SK-N-SH (cell line): Measurements from ENCODE around the gene ABHD10. TPM values are rescaled to one million over a fixed set of nuclear protein-coding genes. Genes with fewer than 3 reads are reported as not detected.

ENCODE experiments used
- CTCF ChIA-PET: fragments of 300-600, 350-600 bp; formaldehyde crosslinking; extraction: SDS; loops from one replicate; lab custom pipeline; 2021; lab: Yijun Ruan, JAX
- POLR2A ChIA-PET: fragments of 350-600 bp; sonication (Branson Sonifier 250); formaldehyde crosslinking; extraction: SDS; loops from one replicate; lab custom pipeline; 2020; ENCODE audit warnings: antibody characterized with exemption, inconsistent platforms; lab: Yijun Ruan, JAX
- DNase-seq: peaks from one replicate; pipeline ENCODE4 v3.0.0; 2012
- H2AFZ ChIP-seq: fragments of 200-600 bp; sonication (generic); 2 replicates; pipeline ENCODE4 v1.8.1; 2016; ENCODE audit warnings: antibody characterized with exemption, mild to moderate bottlenecking, low read depth
- H3F3A ChIP-seq: fragments of 200-600 bp; sonication (generic); replicated peaks from 2 replicates; pipeline ENCODE3; 2016; ENCODE audit warnings: antibody characterized with exemption, mild to moderate bottlenecking; ENCODE audit not compliant: insufficient read depth
- H3K27ac ChIP-seq, 2 experiments: fragments of 200-500 bp in 1 of 2; fragments of 200-600 bp in 1 of 2; sonication (Bioruptor generic) in 1 of 2; sonication (generic), shearing (Covaris generic) in 1 of 2; 2 replicates each; pipeline versions ENCODE4 v1.5.1 to v1.6.1; 2014 to 2016; ENCODE audit warnings: low read depth in 2 of 2, inconsistent platforms in 1 of 2, low read length in 1 of 2, mild to moderate bottlenecking in 1 of 2, mixed read lengths in 1 of 2
- H3K27me3 ChIP-seq: fragments of 200-600 bp; sonication (generic), shearing (Covaris generic); 2 replicates; pipeline ENCODE4 v1.6.1; 2016; ENCODE audit warnings: mixed run types; ENCODE audit not compliant: insufficient read depth
- H3K36me3 ChIP-seq, 2 experiments: fragments of 200-500 bp in 1 of 2; fragments of 200-600 bp in 1 of 2; sonication (Bioruptor generic) in 1 of 2; sonication (generic) in 1 of 2; replicated peaks in 1 of 2; 2 replicates each; pipeline versions ENCODE3 to v1.5.1; 2014 to 2016; ENCODE audit warnings: low read length in 1 of 2, mild to moderate bottlenecking in 1 of 2; ENCODE audit not compliant: insufficient read depth in 2 of 2, control insufficient read depth in 1 of 2
- H3K4me1 ChIP-seq, 2 experiments: fragments of 200-500 bp in 1 of 2; fragments of 200-600 bp in 1 of 2; sonication (Bioruptor generic) in 1 of 2; sonication (generic), shearing (Covaris generic) in 1 of 2; 2 replicates each; pipeline versions ENCODE4 v1.5.1 to v1.6.1; 2014 to 2016; ENCODE audit warnings: low read depth in 1 of 2, low read length in 1 of 2, mixed run types in 1 of 2; ENCODE audit not compliant: insufficient read depth in 2 of 2, control insufficient read depth in 1 of 2
- H3K4me2 ChIP-seq: fragments of 200-600 bp; sonication (generic), shearing (Covaris generic); 2 replicates; pipeline ENCODE4 v1.6.1; 2017; ENCODE audit warnings: mixed run types
- H3K4me3 ChIP-seq, 2 experiments: fragments of 200-500 bp in 1 of 2; fragments of 200-600 bp in 1 of 2; sonication (Bioruptor generic) in 1 of 2; sonication (generic), shearing (Covaris generic) in 1 of 2; 2 replicates each; pipeline versions ENCODE4 v1.5.1 to v1.8.1; 2014 to 2016; ENCODE audit warnings: low read depth in 2 of 2, inconsistent platforms in 1 of 2, low read length in 1 of 2, mild to moderate bottlenecking in 1 of 2, mixed read lengths in 1 of 2, moderate library complexity in 1 of 2
- H3K79me2 ChIP-seq: fragments of 200-600 bp; sonication (generic); 2 replicates; pipeline ENCODE4 v1.8.1; 2017; ENCODE audit warnings: mild to moderate bottlenecking; ENCODE audit not compliant: insufficient read depth
- H3K9ac ChIP-seq: fragments of 200-600 bp; sonication (generic); 2 replicates; pipeline ENCODE4 v1.6.1; 2017; ENCODE audit warnings: mixed run types
- H3K9me2 ChIP-seq: fragments of 200-600 bp; sonication (generic); 2 replicates; pipeline ENCODE4 v1.6.1; 2017; ENCODE audit warnings: mixed run types
- H3K9me3 ChIP-seq: fragments of 200-600 bp; sonication (generic); 2 replicates; pipeline ENCODE4 v1.6.1; 2017; ENCODE audit warnings: mixed run types, mild to moderate bottlenecking, moderate library complexity
- H4K20me1 ChIP-seq: fragments of 200-600 bp; sonication (generic); 2 replicates; pipeline ENCODE4 v1.6.1; 2017; ENCODE audit warnings: mild to moderate bottlenecking, mixed run types; ENCODE audit not compliant: insufficient read depth
- EZH2phosphoT487 ChIP-seq: fragments of 200-600 bp; sonication (generic); IDR thresholded peaks from 2 replicates; pipeline ENCODE4 v1.6.1; 2017; ENCODE audit warnings: low read depth, mixed run types, mild to moderate bottlenecking, antibody characterized with exemption, moderate library complexity, borderline replicate concordance
- FOXJ3 ChIP-seq: sonication (generic); formaldehyde crosslinking; IDR thresholded peaks from 2 replicates; pipeline ENCODE4 v1.5.1; 2020; ENCODE audit warnings: mild to moderate bottlenecking, missing genetic modification reagents
- FOXM1 ChIP-seq: IDR thresholded peaks from 2 replicates; pipeline ENCODE4 v1.4.0; 2012; ENCODE audit warnings: low read depth, mild to moderate bottlenecking
- GATA2 ChIP-seq: sonication (generic); formaldehyde crosslinking; IDR thresholded peaks from 2 replicates; pipeline ENCODE4 v1.5.0; 2020; ENCODE audit warnings: mild to moderate bottlenecking, missing genetic modification reagents
- MAX ChIP-seq: IDR thresholded peaks from 2 replicates; pipeline ENCODE4 v1.4.0; 2012; ENCODE audit warnings: low read depth
- MXI1 ChIP-seq: IDR thresholded peaks from 2 replicates; pipeline ENCODE4 v1.6.1; 2012; ENCODE audit warnings: mild to moderate bottlenecking, low read depth, low read length, improper control_type of control experiment
- PBX3 ChIP-seq: IDR thresholded peaks from 2 replicates; pipeline ENCODE4; 2012
- RAD21 ChIP-seq: IDR thresholded peaks from 2 replicates; pipeline ENCODE4 v1.6.1; 2012; ENCODE audit warnings: mild to moderate bottlenecking, low read length
- REST ChIP-seq: IDR thresholded peaks from 2 replicates; pipeline ENCODE4 v1.6.1; 2012; ENCODE audit warnings: mild to moderate bottlenecking, low read depth, low read length, moderate library complexity
- RFX5 ChIP-seq: IDR thresholded peaks from 2 replicates; pipeline ENCODE4 v1.6.1; 2012; ENCODE audit warnings: mild to moderate bottlenecking, improper control_type of control experiment, low read length
- RXRA ChIP-seq: IDR thresholded peaks from 2 replicates; pipeline ENCODE4 v1.4.0; 2012; ENCODE audit warnings: low read depth, mild to moderate bottlenecking, borderline replicate concordance
- SIN3A ChIP-seq: IDR thresholded peaks from 2 replicates; pipeline ENCODE4 v1.6.1; 2012; ENCODE audit warnings: low read depth, mild to moderate bottlenecking, low read length, moderate library complexity, borderline replicate concordance
- SMC3 ChIP-seq: IDR thresholded peaks from 2 replicates; pipeline ENCODE4 v1.6.1; 2012; ENCODE audit warnings: low read depth, low read length, improper control_type of control experiment
- USF1 ChIP-seq: IDR thresholded peaks from 2 replicates; pipeline ENCODE4 v1.4.0; 2012; ENCODE audit warnings: low read depth, borderline replicate concordance
- USF2 ChIP-seq: fragments of 150-350 bp; IDR thresholded peaks from 2 replicates; pipeline ENCODE4 v1.6.1; 2017; ENCODE audit warnings: antibody characterized with exemption, low read length, low read depth, borderline replicate concordance
- WGBS: methylation state at CpG from one replicate; pipeline ENCODE4 v1.1.6; 2017; ENCODE audit warnings: low lambda C conversion rate; 5-methylcytosine and 5-hydroxymethylcytosine counted together
- polyA plus RNA-seq, 3 experiments: library from polyadenylated mRNA; depleted of rRNA; stranded (reverse); fragments of >200 nt; gene quantifications; 2 replicates each; pipeline ENCODE4 v1.2.3, GENCODE V29; 2012

The ABHD10 gene
- polyA plus RNA-seq, 1 of the 3 experiments (the other 2 are of a cell fraction) = 14.8 TPM

- Histone ChIP-seq H3K9me2 (no peaks in the 10 kb centered on the region), H3K4me1 (no peaks in the 10 kb centered on the region; a peak in 1 of 4 replicates), H3F3A (no peaks in the 10 kb centered on the region), H3K9me3 (no peaks in the 10 kb centered on the region), H3K4me3 (no peak within 1 kb of the TSS), H4K20me1 (no peaks in the 10 kb centered on the region), H3K27ac (no peak within 1 kb of the TSS), H2AFZ (no peak within 1 kb of the TSS), H3K79me2 (no peaks in the 10 kb centered on the region), H3K27me3 (no peaks in the 10 kb centered on the region), H3K4me2 (no peak within 1 kb of the TSS), H3K9ac (no peak within 1 kb of the TSS), H3K36me3 (no peaks in the 10 kb centered on the region)
- TF ChIP-seq FOXJ3 (CRISPR knock-in tag) = no peak
- TF ChIP-seq REST = no peak
- no peak for TF ChIP-seq USF2
- CTCF ChIA-PET = interaction anchor here (1.2 kb wide), 1 partner anchor 9 kb away, joined by 6 read pairs; no protein-coding TSS in a partner anchor
- no peak for DNase-seq
- POLR2A ChIA-PET = interaction anchor here (0.9 kb wide), 1 partner anchor 36 kb away, joined by 3 read pairs; the partner anchor contains the start of gene TAGLN3
- WGBS = 98% methylated on average over 4 of the region's 4 CpGs
Measured at GRCh38 chr3:112034436-112034835, 55.6 kb downstream of the ABHD10 start, which contains the start of gene TMPRSS7. Gene TMPRSS7, plus strand, starts transcription at chr3:112034736. Its CDS starts 110 bp downstream, at chr3:112034846.

GRCh38 chr3:112035241-112035640 lies 56.4 kb downstream of the ABHD10 start:
- H3K36me3 ChIP-seq = no peaks in the 10 kb centered on the region
- no peaks in the 10 kb centered on the region for H3K9me2 ChIP-seq
- H4K20me1 ChIP-seq = no peaks in the 10 kb centered on the region
- H3K79me2 ChIP-seq = no peaks in the 10 kb centered on the region
- no peak overlapping the region for H3K27ac ChIP-seq
- ChIA-PET CTCF (interaction anchor here (1.2 to 1.7 kb wide), 2 partner anchors 8 to 22 kb away, joined by 6 to 8 read pairs; no protein-coding TSS in a partner anchor), POLR2A (no interaction called here)
- H3K9me3 ChIP-seq = no peaks in the 10 kb centered on the region
- no peak for DNase-seq
- H3K4me2 ChIP-seq = no peak overlapping the region
- H3K4me3 ChIP-seq = no peak overlapping the region
- no peak overlapping the region for H3K9ac ChIP-seq
- 77% methylated on average over 3 of the region's 3 CpGs for WGBS
- H2AFZ ChIP-seq = no peak overlapping the region
- H3F3A ChIP-seq = no peaks in the 10 kb centered on the region
- H3K27me3 ChIP-seq = no peaks in the 10 kb centered on the region
- H3K4me1 ChIP-seq = no peaks in the 10 kb centered on the region; a peak in 1 of 4 replicates
- TF ChIP-seq MAX = no peak
- TF ChIP-seq USF1 = no peak
- no peak for TF ChIP-seq RAD21
- TF ChIP-seq RFX5 = no peak
- no peak for TF ChIP-seq FOXM1
- no peak for TF ChIP-seq SIN3A
- TF ChIP-seq MXI1 = no peak
- TF ChIP-seq GATA2 = no peak
- no peak for TF ChIP-seq RXRA
- TF ChIP-seq PBX3 = no peak
- TF ChIP-seq EZH2phosphoT487 = no peak
- TF ChIP-seq SMC3 = no peak
- no peak for TF ChIP-seq REST
